K562 (cell line): ENCODE results near the gene TRIM62. TPM values are rescaled to one million over a fixed set of nuclear protein-coding genes. Genes with fewer than 3 reads are reported as not detected.

Experiments
- ELF1 ChIP-seq: fragments of 200-800 bp; sonication (Bioruptor generic); IDR thresholded peaks from 2 replicates; pipeline ENCODE4 v1.6.1; 2016; ENCODE audit warnings: missing genetic modification characterization, missing compliant biosample characterization
- MYBL2 ChIP-seq, 2 experiments: fragments of 450-650 bp in 1 of 2; sonication (generic) in 1 of 2; formaldehyde crosslinking in 1 of 2; IDR thresholded peaks; 2 replicates each; pipeline versions ENCODE4 v1.6.1 to v1.8.1; 2017 to 2022; ENCODE audit warnings: borderline replicate concordance in 1 of 2, inconsistent platforms in 1 of 2, low read depth in 1 of 2, mild to moderate bottlenecking in 1 of 2, missing genetic modification reagents in 1 of 2, moderate library complexity in 1 of 2
- PCBP1 ChIP-seq: fragments of 200-400 bp; formaldehyde crosslinking; IDR thresholded peaks from 2 replicates; pipeline ENCODE4 v1.6.1; 2018; ENCODE audit warnings: mild to moderate bottlenecking, low read depth, low read length; ENCODE audit not compliant: poor library complexity, severe bottlenecking
- TEAD4 ChIP-seq, 2 experiments: sonication (generic) in 1 of 2; formaldehyde crosslinking in 1 of 2; IDR thresholded peaks; 2 replicates each; pipeline versions ENCODE4 v1.6.1 to v1.8.0; 2012 to 2022; ENCODE audit warnings: borderline replicate concordance in 1 of 2, inconsistent platforms in 1 of 2, low read length in 1 of 2, mild to moderate bottlenecking in 1 of 2, missing genetic modification reagents in 1 of 2
- TSC22D4 ChIP-seq: fragments of 450-650 bp; IDR thresholded peaks from 2 replicates; pipeline ENCODE4 v1.6.1; 2016; ENCODE audit warnings: missing genetic modification characterization, missing biosample characterization, control low read depth
- ZBTB26 ChIP-seq: fragments of 450-650 bp; formaldehyde crosslinking; IDR thresholded peaks from 2 replicates; pipeline ENCODE4 v1.4.0; 2022; ENCODE audit warnings: missing genetic modification characterization
- ZBTB40 ChIP-seq, 2 experiments: fragments of 450-650 bp in 1 of 2; sonication (generic) in 1 of 2; formaldehyde crosslinking in 1 of 2; IDR thresholded peaks; 2 replicates each; pipeline versions ENCODE4 v1.7.1 to v1.9.0; 2016 to 2022; ENCODE audit warnings: inconsistent platforms in 1 of 2, mild to moderate bottlenecking in 1 of 2, missing genetic modification reagents in 1 of 2
- ZNF140 ChIP-seq: fragments of 250-450 bp; sonication (Bioruptor Pico); IDR thresholded peaks from 2 replicates; pipeline ENCODE4 v1.8.0; 2021; ENCODE audit warnings: moderate library complexity, mild to moderate bottlenecking, inconsistent platforms
- ZNF212 ChIP-seq: fragments of 450-650 bp; formaldehyde crosslinking; IDR thresholded peaks from 2 replicates; pipeline ENCODE4 v1.4.0; 2020; ENCODE audit warnings: mild to moderate bottlenecking
- ZNF239 ChIP-seq: fragments of 250-450 bp; sonication (Bioruptor Pico); IDR thresholded peaks from 2 replicates; pipeline ENCODE4 v1.4.0; 2020; ENCODE audit warnings: mild to moderate bottlenecking
- ZNF280B ChIP-seq: fragments of 250-450 bp; sonication (Bioruptor Pico); IDR thresholded peaks from 2 replicates; pipeline ENCODE4 v1.5.1; 2021; ENCODE audit warnings: mild to moderate bottlenecking
- polyA plus RNA-seq, 8 experiments: library from polyadenylated mRNA; depleted of rRNA in 4 of 8; stranded (reverse) in 5 of 8; unstranded in 3 of 8; fragments of >200 nt; fragmentation: Nextera tagmentation in 2 of 8; fragmentation: Illumina TruSeq in 1 of 8; extraction: Ambion mirVana in 2 of 8; extraction: Trizol in 1 of 8; gene quantifications; 2 replicates each; pipeline versions ENCODE4 v1.2.1 to v1.2.3, GENCODE V29; 2011 to 2014; ENCODE audit warnings: inconsistent platforms in 1 of 8, missing spikeins in 1 of 8
- total RNA-seq, 7 experiments: library from RNA; depleted of rRNA in 6 of 7; stranded (reverse); fragments of >200 nt in 6 of 7; fragmentation: Illumina TruSeq in 2 of 7; extraction: Trizol in 2 of 7; gene quantifications; 2 replicates each; pipeline versions ENCODE4 v1.2.1 to v1.2.3, GENCODE V29; 2011 to 2021; ENCODE audit warnings: low replicate concordance in 1 of 7
- TF ChIP-seq, protein P1 (sequence below): fragments of 450-650 bp; IDR thresholded peaks from 2 replicates; pipeline ENCODE4 v1.6.1; 2016; ENCODE audit warnings: missing biosample characterization, missing genetic modification characterization

TRIM62 gene
- total and polyA plus RNA-seq, 9 of the 15 experiments (the other 6 are each of a cell fraction or from before 2014, with no cell fraction given): 0.18 to 2.3 (median 0.52) TPM

- 0 out of 2 replicates have a peak, but pooled peaks have one; percentile 49 for TF ChIP-seq MYBL2 (IDR thresholded peaks at IDR 0.05; ENCODE audit: low read depth)
- TF ChIP-seq MYBL2 (CRISPR knock-in tag; IDR thresholded peaks at IDR 0.05; ENCODE audit: borderline replicate concordance): no peak
- TF ChIP-seq ZNF212 (CRISPR knock-in tag): no peak
- peak; percentile 96 for TF ChIP-seq ZBTB40 (IDR thresholded peaks at IDR 0.05)
- no peak for TF ChIP-seq ZBTB40 (CRISPR knock-in tag; IDR thresholded peaks at IDR 0.05)
- peak; percentile 99 for TF ChIP-seq ELF1 (tag)
- TF ChIP-seq ZNF140: no peak
- no peak for TF ChIP-seq ZNF280B (CRISPR knock-in tag)
- TF ChIP-seq PCBP1: no peak
- no peak for TF ChIP-seq TSC22D4 (tag)
- TF ChIP-seq, protein P1, sequence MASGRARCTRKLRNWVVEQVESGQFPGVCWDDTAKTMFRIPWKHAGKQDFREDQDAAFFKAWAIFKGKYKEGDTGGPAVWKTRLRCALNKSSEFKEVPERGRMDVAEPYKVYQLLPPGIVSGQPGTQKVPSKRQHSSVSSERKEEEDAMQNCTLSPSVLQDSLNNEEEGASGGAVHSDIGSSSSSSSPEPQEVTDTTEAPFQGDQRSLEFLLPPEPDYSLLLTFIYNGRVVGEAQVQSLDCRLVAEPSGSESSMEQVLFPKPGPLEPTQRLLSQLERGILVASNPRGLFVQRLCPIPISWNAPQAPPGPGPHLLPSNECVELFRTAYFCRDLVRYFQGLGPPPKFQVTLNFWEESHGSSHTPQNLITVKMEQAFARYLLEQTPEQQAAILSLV (tag): no peak
- no peak for TF ChIP-seq ZBTB26 (CRISPR knock-in tag)
- no peak; the same call in 1 of the 2 replicates for TF ChIP-seq ZNF239 (CRISPR knock-in tag)
- peak; percentile 50; the same call in 1 of the 2 replicates for TF ChIP-seq TEAD4 (IDR thresholded peaks at IDR 0.05; ENCODE audit: low read length)
- no peak for TF ChIP-seq TEAD4 (CRISPR knock-in tag; IDR thresholded peaks at IDR 0.05; ENCODE audit: borderline replicate concordance)
Observed at GRCh38 chr1:33127001-33127823, 54.6 kb downstream of the TRIM62 start (continued).
